Testis (tissue), 3 donors: ENCODE results near the gene NCEH1. TPM values are rescaled to one million over a fixed set of nuclear protein-coding genes. Genes with fewer than 3 reads are reported as not detected.

Source experiments
- DNase-seq: peaks from one replicate; pipeline ENCODE4 v3.0.0-alpha.2; 2019
- H3K27ac ChIP-seq, 2 donors: fragments of 200-600 bp; sonication (generic); one replicate each; pipeline ENCODE4 v1.5.1; 2019
- H3K27me3 ChIP-seq: fragments of 200-600 bp; sonication (generic); one replicate; pipeline ENCODE4 v1.5.1; 2019
- H3K36me3 ChIP-seq: fragments of 200-600 bp; sonication (generic); one replicate; pipeline ENCODE4 v1.5.1; 2017; ENCODE audit warnings: low read depth; ENCODE audit errors: missing control alignments
- H3K4me1 ChIP-seq: fragments of 200-600 bp; sonication (generic); one replicate; pipeline ENCODE4 v1.5.1; 2019
- H3K4me3 ChIP-seq, 2 donors: fragments of 200-600 bp; sonication (generic); one replicate each; pipeline ENCODE4 v1.5.1; 2017 to 2019
- H3K9me3 ChIP-seq: fragments of 200-600 bp; sonication (generic); one replicate; pipeline ENCODE4 v1.5.1; 2017
- CTCF ChIP-seq, 3 experiments: fragments of 450-650 bp in 2 of 3; fragments of 200-600 bp in 1 of 3; sonication (generic) in 1 of 3; IDR thresholded peaks; one replicate each; pipeline ENCODE4 v1.5.1; 2016 to 2019; ENCODE audit warnings: antibody characterized with exemption in 3 of 3, mild to moderate bottlenecking in 2 of 3, moderate library complexity in 1 of 3
- POLR2A ChIP-seq: fragments of 450-650 bp; IDR thresholded peaks from one replicate; pipeline ENCODE4 v1.6.1; 2017; ENCODE audit warnings: antibody characterized with exemption, mild to moderate bottlenecking, moderate library complexity
- WGBS, 2 donors: methylation state at CpG; one replicate each; pipeline ENCODE4 v1.1.5; 2018; 5-methylcytosine and 5-hydroxymethylcytosine counted together
- intact Hi-C: fragments of 100-400 bp; cut with DNase I; formaldehyde crosslinking; loops from one replicate; pipeline ENCODE4 v1.15.1; 2023; ENCODE audit warnings: low total_unique reads
- polyA plus RNA-seq: library from polyadenylated mRNA; stranded (reverse); fragments of 350-450 nt; fragmentation: Illumina TruSeq; extraction: RNeasy Lipid Tissue Mini Kit (QIAGEN cat#74804); gene quantifications from one replicate; pipeline ENCODE4 v1.2.3, GENCODE V29; 2014; ENCODE audit warnings: low read depth, low replicate concordance; ENCODE audit not compliant: insufficient read depth
- total RNA-seq, 2 donors: library from RNA; depleted of rRNA; stranded (reverse); fragments of >200 nt; gene quantifications; one replicate each; pipeline ENCODE4 v1.2.3, GENCODE V29; 2016

The NCEH1 gene
- total and polyA plus RNA-seq, 3 donors from 2014 or later, result 3.2 to 3.8 (median 3.3) TPM

GRCh38 chr3:172654470-172654869 is 56.4 kb downstream of the NCEH1 start:
- WGBS, 2 donors, result 82 to 93% methylated on average over 5 of the region's 5 CpGs
- H3K36me3 ChIP-seq, result no peaks in the 10 kb centered on the region
- no peaks in the 10 kb centered on the region for H3K9me3 ChIP-seq
- peaks cover 4% of the 10 kb centered on the region for H3K4me1 ChIP-seq
- DNase-seq, result no peak
- no peak overlapping the region for H3K4me3 ChIP-seq
- intact Hi-C loops, result no loop called here
- H3K27me3 ChIP-seq, result no peaks in the 10 kb centered on the region
- H3K27ac ChIP-seq, result no peak overlapping the region
- TF ChIP-seq CTCF (IDR thresholded peaks at IDR 0.05) (no peak), POLR2A (no peak)

DNA sequence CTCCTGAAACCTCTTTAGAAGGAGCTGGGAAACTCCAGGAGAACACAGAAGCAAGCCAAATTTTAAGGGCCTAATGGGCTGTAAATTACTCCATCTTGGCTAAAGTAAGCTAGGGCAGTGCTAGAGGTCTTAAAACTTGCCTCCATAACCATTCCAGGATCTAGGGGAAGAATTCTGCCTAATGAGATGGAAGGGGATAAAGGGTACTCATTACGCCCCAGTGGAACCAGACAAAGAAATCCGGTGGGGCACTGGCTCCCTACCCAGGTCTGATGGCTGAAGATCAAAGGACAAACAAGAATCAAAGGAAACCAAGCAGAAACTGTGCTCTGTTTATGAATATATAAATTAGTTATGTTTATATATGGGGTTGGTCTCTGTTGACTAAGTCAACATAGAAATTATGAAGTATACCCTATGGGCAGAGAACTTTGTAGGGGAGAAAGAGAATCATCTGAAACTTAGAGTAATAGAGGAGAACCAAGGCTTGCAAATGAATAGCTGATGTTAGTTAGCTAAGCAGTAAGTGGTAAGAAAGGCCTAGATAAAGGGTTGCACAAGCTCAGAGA is 57.8 kb downstream of the NCEH1 start:
- H3K36me3 ChIP-seq, result no peaks in the 10 kb centered on the region
- no peaks in the 10 kb centered on the region for H3K9me3 ChIP-seq
- H3K4me3 ChIP-seq, result no peak overlapping the region
- H3K4me1 ChIP-seq, result peaks cover 5% of the 10 kb centered on the region
- no peak for TF ChIP-seq CTCF (IDR thresholded peaks at IDR 0.05)
- TF ChIP-seq POLR2A, result no peak
- H3K27me3 ChIP-seq, result no peaks in the 10 kb centered on the region
- 89 to 95% methylated on average over 2 of the region's 2 CpGs for WGBS, 2 donors
- intact Hi-C loops, result no loop called here
- H3K27ac ChIP-seq, result no peak overlapping the region
- DNase-seq, result no peak

- Histone ChIP-seq H3K4me3 (no peak overlapping the region), H3K27me3 (no peaks in the 10 kb centered on the region), H3K4me1 (peaks cover 6% of the 10 kb centered on the region), H3K9me3 (no peaks in the 10 kb centered on the region), H3K36me3 (no peaks in the 10 kb centered on the region), H3K27ac (no peak overlapping the region)
- no peak for TF ChIP-seq CTCF (IDR thresholded peaks at IDR 0.05)
- TF ChIP-seq POLR2A, result no peak
- 7 to 42% methylated on average over 1 of the region's 1 CpG for WGBS, 2 donors
- intact Hi-C loops, result no loop called here
- DNase-seq, result no peak
Observed at GRCh38 chr3:172651936-172652625, 58.8 kb downstream of the NCEH1 start.

GRCh38 chr3:172649987-172650386 is 60.9 kb downstream of the NCEH1 start:
- H3K27me3 ChIP-seq, result no peaks in the 10 kb centered on the region
- no peak overlapping the region for H3K27ac ChIP-seq
- H3K4me3 ChIP-seq, result no peak overlapping the region
- no peak for DNase-seq
- no peaks in the 10 kb centered on the region for H3K9me3 ChIP-seq
- TF ChIP-seq CTCF (IDR thresholded peaks at IDR 0.05) (no peak), POLR2A (no peak)
- 93 to 96% methylated on average over 6 of the region's 6 CpGs for WGBS, 2 donors
- intact Hi-C loops, result no loop called here
- H3K36me3 ChIP-seq, result no peaks in the 10 kb centered on the region
- H3K4me1 ChIP-seq, result peaks cover 6% of the 10 kb centered on the region

GRCh38 chr3:172648747-172649146 is 62.1 kb downstream of the NCEH1 start:
- 79 to 80% methylated on average over 9 of the region's 9 CpGs for WGBS, 2 donors
- no peak for DNase-seq
- peaks cover 6% of the 10 kb centered on the region for H3K4me1 ChIP-seq

More at GRCh38 chr3:172648747-172649146, 62.1 kb downstream of the NCEH1 start:
- Histone ChIP-seq H3K27me3 (no peaks in the 10 kb centered on the region), H3K4me3 (no peak overlapping the region), H3K9me3 (no peaks in the 10 kb centered on the region), H3K27ac (no peak overlapping the region), H3K36me3 (no peaks in the 10 kb centered on the region)
- TF ChIP-seq POLR2A, result no peak
- no peak for TF ChIP-seq CTCF (IDR thresholded peaks at IDR 0.05)
- intact Hi-C loops, result no loop called here
